GM19240 (cell line): ENCODE data around the gene PCDHGC5.

Experiments
- DNase-seq: peaks from one replicate; pipeline ENCODE4 v3.0.0; 2011; ENCODE audit warnings: low spot score; ENCODE audit not compliant: insufficient read length

The PCDHGC5 gene

GRCh38 chr5:141529873-141530272 is 41.0 kb downstream of the PCDHGC5 start:
- DNase-seq = no peak

GRCh38 chr5:141532726-141533125 is 43.8 kb downstream of the PCDHGC5 start:
- no peak for DNase-seq

GRCh38 chr5:141533897-141534296 is 45.0 kb downstream of the PCDHGC5 start:
- no peak for DNase-seq

- DNase-seq = no peak
Observed at GRCh38 chr5:141534492-141535213, 45.8 kb downstream of the PCDHGC5 start.
